ENCODE measurements around the gene KLF9.

- no peak for TF ChIP-seq CTCF (IDR thresholded peaks at IDR 0.05; ENCODE audit: insufficient read depth, low read length, poor library complexity, severe bottlenecking)
- no peak for TF ChIP-seq EZH2phosphoT487 (conservative IDR thresholded peaks at IDR 0.05; ENCODE audit: low read length)
Observed at GRCh38 chr9:70442328-70442848, 27.9 kb upstream of the KLF9 start.

Measured in SU-DHL-6 (cell line).